WTC11 (cell line): Measurements from ENCODE around the gene IFT122.

Experiments
- ELF4 ChIP-seq: sonication (generic); formaldehyde crosslinking; IDR thresholded peaks from 2 replicates; pipeline ENCODE4 v1.8.1; 2022; ENCODE audit warnings: low read depth, mild to moderate bottlenecking, moderate library complexity, missing genetic modification reagents
- MXD4 ChIP-seq: fragments of 250-450 bp; sonication (Bioruptor Pico); IDR thresholded peaks from 2 replicates; pipeline ENCODE4 v1.8.0; 2021; ENCODE audit warnings: mild to moderate bottlenecking, moderate library complexity, borderline replicate concordance
- NR1H2 ChIP-seq: sonication (generic); formaldehyde crosslinking; IDR thresholded peaks from 2 replicates; pipeline ENCODE4 v1.9.0; 2021; ENCODE audit warnings: mild to moderate bottlenecking, moderate library complexity, missing genetic modification reagents
- TF ChIP-seq, protein P1 (sequence below): sonication (generic); formaldehyde crosslinking; IDR thresholded peaks from 2 replicates; pipeline ENCODE4 v1.8.1; 2022; ENCODE audit warnings: mild to moderate bottlenecking, moderate library complexity, missing genetic modification reagents
- TF ChIP-seq, protein P2 (sequence below): sonication (generic); formaldehyde crosslinking; IDR thresholded peaks from 2 replicates; pipeline ENCODE4 v1.8.0; 2022; ENCODE audit warnings: mild to moderate bottlenecking, missing genetic modification reagents
- TF ChIP-seq, protein P3 (sequence below): sonication (generic); formaldehyde crosslinking; IDR thresholded peaks from 2 replicates; pipeline ENCODE4 v1.8.1; 2022; ENCODE audit warnings: low read depth, missing genetic modification reagents, borderline replicate concordance
- TF ChIP-seq, protein P4 (sequence below): fragments of 200-600 bp; IDR thresholded peaks from 2 replicates; pipeline ENCODE4 v1.8.0; 2022; ENCODE audit warnings: antibody characterized with exemption

DNA sequence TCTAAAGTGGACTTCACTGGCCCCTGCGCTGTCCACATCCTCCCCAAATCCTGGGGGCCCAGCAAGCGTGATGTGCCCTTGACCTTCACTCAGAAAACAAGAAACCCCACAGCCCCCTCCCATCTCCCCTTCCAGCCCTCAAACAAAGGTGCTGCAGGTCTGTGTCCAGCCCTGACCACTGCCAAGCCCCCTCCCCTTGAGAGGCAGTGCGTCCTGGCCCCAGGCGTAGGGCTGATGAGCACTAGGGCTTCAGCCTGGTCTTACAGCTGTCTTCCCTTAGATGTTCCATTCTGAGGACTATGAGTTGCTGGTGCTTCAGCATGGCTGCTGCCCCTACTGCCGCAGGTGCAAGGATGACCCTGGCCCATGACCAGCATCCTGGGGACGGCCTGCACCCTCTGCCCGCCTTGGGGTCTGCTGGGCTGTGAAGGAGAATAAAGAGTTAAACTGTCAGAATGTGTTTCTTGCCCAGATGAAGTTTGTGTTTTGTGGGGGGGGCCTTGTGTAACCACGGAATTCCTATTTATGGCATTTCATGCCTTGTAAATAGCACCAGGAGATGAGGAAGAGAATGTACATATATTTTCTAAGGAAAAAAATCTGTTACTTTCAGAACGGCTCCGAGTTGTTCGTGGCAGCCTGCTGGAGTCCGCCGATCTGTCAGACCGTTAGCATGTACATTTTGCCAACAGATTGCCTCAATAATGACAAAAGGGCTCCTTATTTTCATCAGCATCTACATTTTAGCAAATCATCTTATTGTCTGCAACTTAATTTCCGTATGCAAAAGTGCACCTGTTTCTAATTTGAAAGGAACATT, 80.1 kb downstream of the IFT122 start:
- TF ChIP-seq, protein P1, sequence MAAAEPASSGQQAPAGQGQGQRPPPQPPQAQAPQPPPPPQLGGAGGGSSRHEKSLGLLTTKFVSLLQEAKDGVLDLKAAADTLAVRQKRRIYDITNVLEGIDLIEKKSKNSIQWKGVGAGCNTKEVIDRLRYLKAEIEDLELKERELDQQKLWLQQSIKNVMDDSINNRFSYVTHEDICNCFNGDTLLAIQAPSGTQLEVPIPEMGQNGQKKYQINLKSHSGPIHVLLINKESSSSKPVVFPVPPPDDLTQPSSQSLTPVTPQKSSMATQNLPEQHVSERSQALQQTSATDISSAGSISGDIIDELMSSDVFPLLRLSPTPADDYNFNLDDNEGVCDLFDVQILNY (CRISPR knock-in tag): no peak
- no peak for TF ChIP-seq ELF4 (CRISPR knock-in tag)
- TF ChIP-seq, protein P2, sequence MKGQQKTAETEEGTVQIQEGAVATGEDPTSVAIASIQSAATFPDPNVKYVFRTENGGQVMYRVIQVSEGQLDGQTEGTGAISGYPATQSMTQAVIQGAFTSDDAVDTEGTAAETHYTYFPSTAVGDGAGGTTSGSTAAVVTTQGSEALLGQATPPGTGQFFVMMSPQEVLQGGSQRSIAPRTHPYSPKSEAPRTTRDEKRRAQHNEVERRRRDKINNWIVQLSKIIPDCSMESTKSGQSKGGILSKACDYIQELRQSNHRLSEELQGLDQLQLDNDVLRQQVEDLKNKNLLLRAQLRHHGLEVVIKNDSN (CRISPR knock-in tag): no peak
- TF ChIP-seq NR1H2 (CRISPR knock-in tag): no peak
- TF ChIP-seq MXD4: no peak
- TF ChIP-seq, protein P3, sequence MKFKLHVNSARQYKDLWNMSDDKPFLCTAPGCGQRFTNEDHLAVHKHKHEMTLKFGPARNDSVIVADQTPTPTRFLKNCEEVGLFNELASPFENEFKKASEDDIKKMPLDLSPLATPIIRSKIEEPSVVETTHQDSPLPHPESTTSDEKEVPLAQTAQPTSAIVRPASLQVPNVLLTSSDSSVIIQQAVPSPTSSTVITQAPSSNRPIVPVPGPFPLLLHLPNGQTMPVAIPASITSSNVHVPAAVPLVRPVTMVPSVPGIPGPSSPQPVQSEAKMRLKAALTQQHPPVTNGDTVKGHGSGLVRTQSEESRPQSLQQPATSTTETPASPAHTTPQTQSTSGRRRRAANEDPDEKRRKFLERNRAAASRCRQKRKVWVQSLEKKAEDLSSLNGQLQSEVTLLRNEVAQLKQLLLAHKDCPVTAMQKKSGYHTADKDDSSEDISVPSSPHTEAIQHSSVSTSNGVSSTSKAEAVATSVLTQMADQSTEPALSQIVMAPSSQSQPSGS: no peak
- TF ChIP-seq, protein P4, sequence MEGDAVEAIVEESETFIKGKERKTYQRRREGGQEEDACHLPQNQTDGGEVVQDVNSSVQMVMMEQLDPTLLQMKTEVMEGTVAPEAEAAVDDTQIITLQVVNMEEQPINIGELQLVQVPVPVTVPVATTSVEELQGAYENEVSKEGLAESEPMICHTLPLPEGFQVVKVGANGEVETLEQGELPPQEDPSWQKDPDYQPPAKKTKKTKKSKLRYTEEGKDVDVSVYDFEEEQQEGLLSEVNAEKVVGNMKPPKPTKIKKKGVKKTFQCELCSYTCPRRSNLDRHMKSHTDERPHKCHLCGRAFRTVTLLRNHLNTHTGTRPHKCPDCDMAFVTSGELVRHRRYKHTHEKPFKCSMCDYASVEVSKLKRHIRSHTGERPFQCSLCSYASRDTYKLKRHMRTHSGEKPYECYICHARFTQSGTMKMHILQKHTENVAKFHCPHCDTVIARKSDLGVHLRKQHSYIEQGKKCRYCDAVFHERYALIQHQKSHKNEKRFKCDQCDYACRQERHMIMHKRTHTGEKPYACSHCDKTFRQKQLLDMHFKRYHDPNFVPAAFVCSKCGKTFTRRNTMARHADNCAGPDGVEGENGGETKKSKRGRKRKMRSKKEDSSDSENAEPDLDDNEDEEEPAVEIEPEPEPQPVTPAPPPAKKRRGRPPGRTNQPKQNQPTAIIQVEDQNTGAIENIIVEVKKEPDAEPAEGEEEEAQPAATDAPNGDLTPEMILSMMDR: no peak
